GOT3 (cell line): ENCODE measurements around the gene UBA1.

Experiments used
- DNase-seq: peaks from one replicate; lab custom pipeline; 2025; ENCODE audit warnings: mixed read lengths; lab: John Stamatoyannopoulos, UW

UBA1 gene

DNA sequence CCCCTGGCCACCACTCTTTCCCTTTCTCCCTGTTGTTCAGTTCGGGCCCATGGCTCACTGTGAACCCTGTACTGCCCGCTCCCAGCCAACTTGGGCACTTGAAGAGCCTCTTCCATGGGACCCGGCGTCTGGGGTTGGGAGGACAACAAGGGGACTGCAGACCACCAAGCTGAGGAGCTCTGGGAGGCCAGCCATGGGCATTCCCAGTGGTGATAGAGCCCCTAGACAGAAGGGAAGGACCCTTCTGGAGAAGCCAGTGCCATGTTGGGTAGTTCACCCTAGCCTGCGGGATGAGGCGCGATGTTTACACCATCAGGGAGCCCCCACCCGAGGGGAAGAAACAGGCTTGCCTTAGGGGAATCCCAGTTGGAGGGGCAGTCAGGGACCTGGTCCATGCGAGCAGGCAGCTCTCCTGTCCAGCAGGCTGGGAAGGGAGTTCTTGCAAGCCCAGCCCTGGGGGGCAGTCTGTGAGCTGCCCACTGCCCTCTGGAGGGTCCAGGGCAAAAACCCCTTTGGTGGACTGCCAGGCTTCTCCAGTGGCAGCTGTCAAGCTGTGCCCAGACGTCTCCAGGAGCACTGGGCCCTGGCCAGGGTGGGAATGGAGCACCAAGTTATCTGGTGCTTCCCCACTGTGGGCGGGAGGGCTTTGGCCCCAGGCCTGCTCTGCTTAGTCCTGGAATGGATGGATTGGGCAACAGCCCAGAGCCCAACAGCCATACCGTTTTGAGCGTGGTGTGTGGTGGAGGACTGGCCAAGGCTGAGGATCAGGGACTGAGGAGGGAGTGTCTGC is 23.7 kb upstream of the UBA1 start:
- no peak for DNase-seq

DNA sequence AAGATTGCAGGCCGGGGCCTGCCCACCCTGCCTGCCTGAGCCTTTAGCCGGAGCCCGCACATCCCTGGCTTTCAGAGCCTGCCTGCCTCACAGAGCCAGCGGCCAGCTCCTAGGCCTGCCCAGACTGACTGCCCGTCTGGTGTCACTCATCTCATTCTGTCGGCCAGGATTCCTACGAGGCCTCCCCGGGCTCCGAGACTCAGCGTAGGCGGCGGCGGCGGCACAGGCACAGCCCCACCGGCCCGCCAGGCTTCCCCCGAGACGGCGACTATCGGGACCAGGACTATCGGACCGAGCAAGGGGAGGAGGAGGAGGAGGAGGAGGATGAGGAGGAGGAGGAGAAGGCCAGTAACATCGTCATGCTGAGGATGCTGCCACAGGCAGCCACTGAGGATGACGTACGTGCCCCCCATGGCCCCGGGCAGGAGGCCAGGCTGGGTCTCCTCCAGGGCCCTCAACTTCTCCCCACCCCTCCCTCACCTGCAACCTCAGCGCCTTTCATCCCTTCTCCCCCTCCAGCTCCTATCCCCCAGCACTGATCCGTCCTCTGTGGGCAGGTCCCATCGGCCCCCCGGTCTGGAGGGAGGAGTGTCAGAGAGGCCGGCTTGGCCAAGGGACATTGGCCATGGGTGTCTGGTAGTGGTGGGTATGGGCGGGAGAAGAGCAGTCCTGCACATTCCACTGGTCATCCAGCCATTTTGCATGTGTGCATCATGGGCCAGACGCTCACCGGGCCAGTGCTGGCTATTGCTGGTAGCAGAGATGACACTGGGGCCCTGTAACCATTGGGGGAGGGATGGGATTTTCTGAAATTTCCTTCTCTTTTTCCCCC is 22.6 kb upstream of the UBA1 start:
- no peak for DNase-seq

DNA sequence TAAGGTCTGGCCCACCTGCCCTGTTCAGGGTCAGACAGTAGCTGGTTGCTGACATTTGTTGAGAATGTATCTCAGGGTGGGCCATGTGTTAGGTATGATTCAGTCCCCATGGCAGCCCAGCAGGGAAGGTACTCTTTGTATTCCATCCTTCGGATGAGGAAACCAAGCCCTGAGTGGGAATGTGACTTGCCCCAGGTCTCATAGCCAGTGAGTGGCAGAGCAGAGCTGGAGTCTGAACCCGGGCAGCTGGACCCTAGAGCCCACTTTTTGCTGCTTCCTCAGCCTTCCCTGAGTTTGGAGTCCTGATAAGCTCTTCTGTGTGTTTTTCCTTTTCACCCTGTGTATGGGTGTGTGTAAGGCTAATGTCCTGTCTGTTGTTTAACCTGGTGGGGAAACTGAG is 21.6 kb upstream of the UBA1 start:
- DNase-seq: no peak

DNA sequence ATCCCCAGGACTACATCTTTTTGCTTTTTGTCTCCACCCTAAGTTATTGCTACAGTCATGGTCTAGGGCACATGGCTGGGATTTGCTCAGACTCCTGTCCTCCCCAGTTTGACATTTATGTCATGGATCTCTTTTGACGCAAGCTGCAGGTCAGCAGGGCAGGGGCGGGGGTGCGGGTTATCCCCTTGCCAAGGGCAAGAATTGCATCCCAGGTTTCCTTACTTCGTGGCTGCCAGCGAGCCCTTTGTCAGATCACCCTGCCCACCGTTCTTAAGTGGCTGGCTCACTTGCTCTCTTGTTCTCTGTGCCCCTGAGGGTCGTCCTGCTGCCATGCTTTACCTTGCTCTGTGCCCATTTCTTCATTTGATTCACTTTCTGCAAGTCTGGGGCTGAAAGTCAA is 21.1 kb upstream of the UBA1 start:
- DNase-seq: no peak

DNA sequence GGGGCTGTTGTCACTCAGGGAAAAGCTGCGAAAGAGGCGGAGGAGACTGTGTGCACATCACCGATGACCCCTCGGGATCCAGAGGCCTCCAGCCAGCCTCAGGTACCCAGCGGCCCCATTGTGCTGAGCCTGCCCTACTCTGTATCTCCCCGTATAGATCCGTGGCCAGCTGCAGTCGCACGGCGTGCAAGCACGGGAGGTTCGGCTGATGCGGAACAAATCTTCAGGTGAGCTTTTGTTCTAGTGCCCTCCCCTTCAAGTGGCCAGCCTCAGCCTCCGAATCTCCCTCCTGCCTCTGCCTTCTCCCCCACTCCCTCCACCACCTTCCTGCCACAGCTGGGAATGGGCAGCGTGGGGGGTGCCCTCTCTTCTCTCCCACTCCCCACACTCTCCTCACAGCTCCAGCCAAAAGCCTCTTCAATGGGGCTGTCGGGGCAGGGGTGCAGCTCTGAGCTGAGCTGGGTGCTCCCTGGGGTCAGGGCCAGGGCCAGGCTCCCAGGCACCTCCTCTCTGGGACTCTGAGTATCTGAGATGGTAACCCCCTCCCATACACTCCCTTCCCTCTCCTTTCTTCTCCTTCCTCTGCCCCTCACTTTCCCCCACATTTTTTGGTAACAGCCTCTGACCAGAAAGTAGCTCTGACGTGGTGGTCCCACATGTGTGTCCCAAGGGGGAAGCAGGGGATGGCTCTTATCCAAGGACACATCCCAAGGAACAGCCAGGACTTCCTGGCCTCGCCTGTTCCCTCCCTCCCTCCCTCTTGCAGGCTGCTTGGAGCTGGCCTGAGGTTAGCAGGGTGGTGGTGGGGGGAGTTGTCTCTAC is 20.4 kb upstream of the UBA1 start:
- DNase-seq: no peak

DNA sequence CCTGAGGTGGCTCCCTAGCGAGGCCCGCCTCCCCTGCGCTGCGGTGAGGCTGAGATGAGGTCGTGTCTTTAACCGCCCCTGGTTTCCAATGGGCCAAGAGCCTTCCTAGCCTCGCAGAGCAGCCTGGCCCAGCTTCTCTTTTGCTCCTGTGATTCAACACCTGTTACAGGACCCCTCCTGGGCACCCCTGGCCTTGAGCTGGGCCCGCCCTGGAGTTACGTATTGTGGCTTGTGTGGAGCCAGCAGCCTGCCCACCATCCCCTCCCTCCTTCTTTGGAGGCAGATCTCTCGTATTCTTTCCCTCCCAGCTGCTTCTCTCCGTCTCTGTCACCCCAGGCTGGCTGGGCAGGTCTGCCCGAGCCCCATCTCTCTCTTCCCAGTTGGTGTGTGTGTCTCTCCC is 19.3 kb upstream of the UBA1 start:
- no peak for DNase-seq

DNA sequence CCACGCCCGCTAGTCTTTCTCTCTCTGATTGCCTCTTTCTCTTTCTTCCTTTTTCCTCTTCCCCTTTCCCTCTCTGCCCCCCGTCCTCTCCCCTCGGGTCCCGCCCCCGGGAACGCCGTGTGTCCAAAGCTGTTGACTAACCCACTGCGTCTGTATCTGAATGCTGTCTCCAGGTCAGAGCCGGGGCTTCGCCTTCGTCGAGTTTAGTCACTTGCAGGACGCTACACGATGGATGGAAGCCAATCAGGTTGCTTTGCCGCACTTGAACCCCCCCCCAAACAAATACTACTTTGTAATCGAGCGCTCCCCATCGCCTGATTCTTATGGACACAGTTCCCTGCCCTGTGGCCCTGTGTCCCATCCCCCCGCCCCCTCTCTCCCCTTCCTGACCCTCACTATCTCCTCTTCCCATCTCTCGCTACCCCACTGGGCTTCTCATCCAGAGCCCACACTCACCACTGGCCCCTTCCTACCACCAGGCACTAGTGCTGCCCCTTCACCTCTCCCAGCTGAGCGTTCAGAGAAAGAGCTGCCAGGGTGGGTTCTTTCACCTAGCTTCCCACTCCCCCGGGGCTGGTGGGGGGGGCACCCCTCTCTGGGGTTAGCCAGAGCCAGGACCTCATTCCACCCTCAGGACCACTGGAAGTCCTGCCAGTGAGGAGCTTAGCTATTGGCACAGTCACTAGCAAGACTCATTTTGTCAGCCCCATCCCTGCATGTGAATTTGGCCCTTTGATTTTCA is 18.6 kb upstream of the UBA1 start:
- no peak for DNase-seq

DNA sequence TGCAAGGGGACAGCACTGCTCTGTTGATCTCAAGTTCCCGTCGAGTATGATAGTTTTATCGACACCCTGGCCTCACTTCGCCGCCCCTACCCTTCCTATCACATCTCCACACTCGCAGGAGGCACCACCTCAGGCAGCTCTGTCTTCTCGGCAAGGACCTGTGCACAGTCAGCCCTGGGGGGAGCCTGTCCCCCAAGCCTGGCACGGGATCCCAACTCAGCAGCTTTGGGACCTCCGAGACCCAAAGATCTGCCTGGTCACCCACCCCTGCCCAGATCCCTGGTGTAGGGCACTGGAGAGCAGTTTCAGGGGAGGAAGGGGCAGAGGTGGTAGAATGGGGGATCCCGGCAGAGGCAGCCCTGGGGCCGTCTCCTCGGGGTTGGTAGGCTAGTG is 18.0 kb upstream of the UBA1 start:
- DNase-seq: no peak

DNA sequence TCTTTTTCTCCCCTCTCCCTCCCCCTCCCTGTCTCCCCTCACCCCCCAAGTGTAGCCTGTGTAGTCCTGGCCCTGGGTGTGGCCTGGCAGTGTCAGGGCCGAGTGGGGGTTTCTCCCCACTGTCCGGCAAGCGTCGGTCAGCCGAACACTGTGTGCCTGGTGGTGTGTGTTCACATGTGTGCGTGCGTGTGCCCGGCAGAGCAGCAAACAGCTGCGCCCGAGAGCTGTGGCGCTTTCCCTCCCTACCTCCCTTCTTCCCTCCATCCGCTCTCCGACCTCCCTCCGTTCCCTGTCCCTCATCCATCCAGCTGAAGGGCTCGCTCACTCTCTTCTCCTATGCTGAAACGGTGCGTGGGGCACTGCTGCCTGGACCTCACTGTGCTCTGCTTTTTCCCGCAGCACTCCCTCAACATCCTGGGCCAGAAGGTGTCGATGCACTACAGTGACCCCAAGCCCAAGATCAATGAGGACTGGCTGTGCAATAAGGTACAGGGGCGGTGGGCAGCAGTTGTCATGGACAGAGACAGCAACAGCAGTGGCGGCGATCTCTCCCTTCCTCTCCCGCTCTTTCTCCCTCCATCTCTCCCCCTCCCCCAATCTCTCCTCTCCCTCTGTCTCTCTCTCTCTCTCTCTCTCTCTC is 17.4 kb upstream of the UBA1 start:
- DNase-seq: no peak

DNA sequence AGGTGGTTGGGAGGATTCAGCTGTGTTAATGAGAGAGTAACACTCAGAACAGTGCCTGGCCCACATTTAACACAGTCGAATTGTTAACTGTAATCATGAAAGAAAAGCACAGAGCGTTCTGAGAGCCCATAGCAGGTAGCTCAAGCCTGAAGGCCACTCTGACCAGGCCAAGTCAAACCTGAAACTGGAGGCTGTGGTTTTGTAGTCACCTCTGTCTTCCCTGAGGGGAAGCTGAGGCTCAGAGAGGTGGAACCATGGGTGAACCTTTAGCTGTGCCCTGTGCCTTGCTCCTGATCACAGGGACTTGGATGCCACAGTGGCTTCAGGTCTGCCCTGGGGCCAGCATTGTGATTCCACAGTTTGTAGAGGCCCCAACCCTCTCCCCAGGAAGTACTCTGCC is 16.6 kb upstream of the UBA1 start:
- no peak for DNase-seq

DNA sequence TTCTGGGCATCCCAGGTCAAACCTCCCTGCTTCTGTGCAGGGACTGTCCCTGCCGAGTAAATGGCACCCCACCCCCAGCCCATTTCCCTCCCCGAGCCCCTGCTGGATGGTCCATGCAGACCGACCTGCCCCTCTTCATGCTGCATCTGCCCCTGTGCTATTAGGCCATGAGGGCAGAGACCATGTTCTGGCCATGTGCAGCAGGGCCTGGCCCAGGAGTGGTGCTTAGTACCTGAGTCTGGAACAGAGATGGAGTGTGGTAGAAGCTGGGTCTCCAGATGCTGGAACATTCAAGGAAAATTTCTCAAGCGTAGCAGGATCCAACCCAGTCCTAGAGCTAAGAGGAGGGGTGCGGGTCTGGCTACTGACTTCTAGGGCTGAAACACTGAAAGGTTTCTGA is 15.3 kb upstream of the UBA1 start:
- no peak for DNase-seq

DNA sequence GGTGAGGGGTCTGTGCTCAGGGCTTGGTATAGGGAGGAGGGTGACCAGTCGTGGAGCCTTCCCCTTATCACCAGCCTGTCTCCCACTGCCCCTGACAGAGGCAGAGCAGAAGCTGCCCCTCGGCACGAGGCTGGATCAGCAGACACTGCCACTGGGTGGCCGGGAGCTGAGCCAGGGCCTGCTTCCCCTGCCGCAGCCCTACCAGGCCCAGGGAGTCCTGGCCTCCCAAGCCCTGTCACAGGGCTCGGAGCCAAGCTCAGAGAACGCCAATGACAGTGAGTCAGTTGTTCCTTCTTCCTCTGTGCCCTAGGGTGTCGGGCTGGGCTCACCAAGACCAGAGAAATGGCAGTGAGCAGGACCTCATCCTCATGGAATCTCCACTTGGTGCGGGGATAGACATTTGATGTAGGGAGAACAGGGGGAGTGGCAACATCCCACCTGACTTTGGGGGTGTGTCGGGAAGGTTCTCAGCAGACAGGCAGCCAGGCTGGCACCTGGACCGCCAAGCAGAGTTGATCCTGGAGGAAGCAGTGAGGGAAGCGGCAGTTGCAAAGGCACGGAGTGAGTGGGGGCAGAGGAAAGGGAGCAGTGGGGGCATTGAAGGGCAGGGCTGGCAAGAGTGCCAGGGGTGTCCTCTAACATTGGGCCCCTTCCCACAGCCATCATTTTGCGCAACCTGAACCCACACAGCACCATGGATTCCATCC is 14.3 kb upstream of the UBA1 start:
- no peak for DNase-seq

DNA sequence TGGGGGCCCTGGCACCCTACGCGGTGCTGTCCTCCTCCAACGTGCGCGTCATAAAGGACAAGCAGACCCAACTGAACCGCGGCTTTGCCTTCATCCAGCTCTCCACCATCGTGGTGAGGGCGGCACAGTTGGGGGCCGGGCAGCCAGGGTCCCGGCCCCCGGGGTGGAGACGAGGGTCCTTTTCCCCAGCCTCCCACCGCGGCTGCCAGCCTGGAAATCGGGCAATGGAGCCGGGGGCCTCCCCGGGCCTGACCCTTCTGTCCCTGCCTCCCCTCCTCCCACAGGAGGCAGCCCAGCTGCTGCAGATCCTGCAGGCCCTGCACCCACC is 13.7 kb upstream of the UBA1 start:
- DNase-seq: no peak

DNA sequence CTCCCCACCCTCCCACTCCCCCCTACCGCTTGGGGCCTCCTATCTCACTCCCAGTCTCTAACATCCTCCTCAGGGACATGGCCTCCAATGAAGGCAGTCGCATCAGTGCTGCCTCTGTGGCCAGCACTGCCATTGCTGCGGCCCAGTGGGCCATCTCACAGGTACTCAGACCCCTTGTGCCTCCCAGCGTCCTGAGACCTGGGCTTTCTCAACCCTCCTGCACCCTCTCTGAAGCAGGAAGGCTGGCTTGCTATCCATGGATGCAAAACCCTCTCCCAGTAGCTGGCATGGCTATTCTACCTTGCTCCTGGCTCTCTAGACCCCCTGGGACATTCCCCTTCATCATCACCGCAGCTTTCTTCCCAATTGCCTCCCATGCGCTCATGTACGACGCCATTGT is 13.3 kb upstream of the UBA1 start:
- DNase-seq: no peak

DNA sequence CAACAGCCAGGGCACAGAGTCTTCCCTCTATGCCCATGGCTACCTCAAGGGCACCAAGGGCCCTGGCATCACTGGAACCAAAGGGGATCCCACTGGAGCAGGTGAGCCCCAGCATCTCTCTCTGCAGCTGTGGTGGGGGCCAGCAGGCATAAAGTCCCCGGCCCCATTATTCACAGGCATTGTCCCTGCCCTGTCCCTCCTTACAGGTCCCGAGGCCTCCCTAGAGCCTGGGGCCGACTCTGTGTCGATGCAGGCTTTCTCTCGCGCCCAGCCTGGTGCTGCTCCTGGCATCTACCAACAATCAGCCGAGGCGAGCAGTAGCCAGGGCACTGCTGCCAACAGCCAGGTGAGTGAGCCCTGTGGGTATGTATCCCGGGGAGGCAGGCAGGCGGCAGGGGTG is 12.3 kb upstream of the UBA1 start:
- DNase-seq: no peak

DNA sequence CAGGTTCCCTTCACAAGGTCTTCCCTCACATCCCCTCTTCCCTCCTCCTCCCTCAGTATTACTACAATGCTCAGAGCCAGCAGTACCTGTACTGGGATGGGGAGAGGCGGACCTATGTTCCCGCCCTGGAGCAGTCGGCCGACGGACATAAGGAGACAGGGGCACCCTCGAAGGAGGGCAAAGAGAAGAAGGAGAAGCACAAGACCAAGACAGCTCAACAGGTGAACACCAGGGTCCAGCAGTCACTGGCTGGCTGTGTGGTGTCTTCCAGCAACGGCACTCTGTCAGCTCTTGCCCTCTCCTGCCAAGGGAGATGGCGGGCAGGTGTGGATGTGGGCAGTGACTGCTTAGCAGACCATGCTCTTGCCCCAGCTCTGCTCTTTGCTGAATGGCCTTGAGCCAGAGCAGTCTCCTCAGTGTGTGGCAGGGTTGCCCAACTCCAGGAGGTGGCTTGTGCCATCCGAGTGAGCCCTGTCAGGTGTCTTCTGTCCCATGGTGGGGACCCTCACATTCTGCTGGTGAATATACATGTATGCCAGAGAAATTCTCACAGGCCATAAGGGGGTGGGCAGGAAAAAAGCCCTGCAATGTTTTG is 11.4 kb upstream of the UBA1 start:
- DNase-seq: no peak

DNA sequence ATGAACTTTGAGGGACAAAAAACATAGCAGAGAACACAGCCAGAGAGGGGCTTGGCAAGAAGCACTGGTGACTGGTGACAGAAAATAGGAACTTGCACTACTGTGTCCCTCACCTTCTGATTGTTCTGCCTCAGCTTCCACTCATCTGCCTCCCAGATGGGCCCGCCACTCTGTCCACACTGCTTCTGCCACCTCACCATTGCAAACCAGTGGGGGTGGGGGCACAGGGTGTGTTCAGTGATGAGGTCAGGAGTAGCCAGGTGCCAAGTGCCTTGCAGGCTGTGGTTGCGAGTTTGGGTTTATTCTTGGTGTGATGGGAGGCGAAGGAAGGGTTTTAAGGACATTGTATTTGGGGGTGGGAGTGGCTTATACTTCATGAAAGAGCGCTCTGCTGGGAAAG is 9.1 kb upstream of the UBA1 start:
- no peak for DNase-seq

DNA sequence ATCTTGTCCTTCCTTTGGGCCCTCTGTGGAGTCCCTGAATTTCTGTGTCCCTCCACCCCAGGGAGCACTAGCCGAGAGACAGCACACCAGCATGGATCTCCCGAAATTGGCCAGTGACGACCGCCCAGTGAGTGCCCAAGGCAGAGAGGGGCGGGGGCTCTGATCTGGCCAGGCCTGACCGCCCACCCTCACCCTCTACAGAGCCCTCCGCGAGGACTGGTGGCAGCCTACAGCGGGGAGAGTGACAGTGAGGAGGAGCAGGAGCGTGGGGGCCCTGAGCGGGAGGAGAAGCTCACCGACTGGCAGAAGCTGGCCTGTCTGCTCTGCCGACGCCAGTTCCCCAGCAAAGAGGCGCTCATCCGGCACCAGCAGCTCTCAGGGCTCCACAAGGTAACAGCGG is 8.4 kb upstream of the UBA1 start:
- no peak for DNase-seq

DNA sequence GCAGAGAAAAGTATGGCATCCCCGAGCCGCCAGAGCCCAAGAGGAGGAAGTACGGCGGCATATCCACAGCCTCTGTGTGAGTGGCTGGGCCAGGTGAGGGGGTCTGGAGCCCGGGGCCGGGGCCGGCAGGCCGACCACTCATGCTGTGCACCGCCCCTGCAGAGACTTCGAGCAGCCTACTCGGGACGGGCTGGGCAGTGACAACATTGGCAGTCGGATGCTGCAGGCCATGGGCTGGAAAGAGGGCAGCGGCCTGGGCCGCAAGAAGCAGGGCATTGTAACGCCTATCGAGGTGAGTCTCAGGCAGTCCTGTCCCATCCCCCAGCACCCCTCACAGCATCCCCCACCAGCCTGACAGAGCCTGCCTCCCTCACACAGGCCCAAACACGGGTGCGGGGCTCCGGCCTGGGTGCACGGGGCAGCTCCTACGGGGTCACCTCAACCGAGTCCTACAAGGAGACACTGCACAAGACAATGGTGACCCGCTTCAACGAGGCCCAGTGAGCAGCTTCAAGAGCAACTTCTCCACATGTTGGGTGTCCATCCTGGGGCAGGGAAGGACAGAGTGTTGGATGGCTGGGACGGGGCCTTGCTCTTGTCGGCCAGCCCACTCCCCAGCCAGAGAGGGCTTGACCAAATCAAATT is 7.4 kb upstream of the UBA1 start:
- DNase-seq: no peak

DNA sequence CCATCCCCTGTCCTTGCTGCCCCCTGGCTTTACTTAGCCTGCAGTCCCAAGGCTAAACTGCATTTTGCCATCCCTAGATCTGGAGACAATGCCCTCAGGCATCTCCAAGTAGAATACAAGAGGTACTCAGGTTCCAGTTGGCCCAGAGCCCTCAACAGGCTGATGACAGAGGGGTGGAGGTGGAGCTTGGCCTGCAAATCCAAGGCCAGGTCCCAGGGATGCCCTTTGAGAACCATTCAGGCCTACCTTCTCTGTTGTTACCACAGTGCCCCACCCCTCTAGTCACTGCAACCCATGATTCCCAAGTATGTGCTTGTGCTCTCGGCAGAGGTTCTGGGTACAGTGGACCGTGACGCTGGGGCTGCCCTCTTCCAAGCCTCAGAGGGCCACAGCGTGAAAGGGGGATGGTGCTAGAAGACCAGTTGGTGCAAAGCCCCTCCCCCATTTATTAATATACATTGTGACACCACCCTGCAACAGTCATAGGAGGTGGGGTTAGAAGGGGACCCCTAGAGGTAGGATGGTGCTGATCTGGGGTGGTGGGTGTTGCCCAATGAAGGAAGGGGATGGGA is 6.4 kb upstream of the UBA1 start:
- no peak for DNase-seq
